ENCODE measurements around the gene FAM180B.

DNA sequence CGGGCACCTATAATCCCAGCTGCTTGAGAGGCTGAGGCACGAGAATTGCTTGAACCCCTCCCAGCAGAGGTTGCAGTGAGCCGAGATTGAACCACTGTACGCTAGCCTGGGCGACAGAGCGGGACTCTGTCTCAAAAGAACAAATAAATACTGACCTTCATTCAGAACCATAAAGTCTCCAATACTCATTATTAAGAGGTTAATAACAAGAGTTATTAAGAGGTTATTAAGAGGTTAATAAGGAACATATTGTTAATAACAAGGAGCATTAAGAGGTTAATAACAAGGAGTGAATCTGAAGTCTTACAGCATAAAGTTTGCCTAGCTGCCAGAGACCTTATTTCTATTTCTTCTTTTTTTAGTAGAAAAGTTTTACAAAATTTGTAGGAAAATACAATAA lies 41.2 kb upstream of the FAM180B start:
- TF ChIP-seq CTCF (IDR thresholded peaks at IDR 0.05) (no peak), EP300 (IDR thresholded peaks at IDR 0.05) (no peak), POLR2AphosphoS5 (IDR thresholded peaks at IDR 0.05) (no peak), POLR2A (IDR thresholded peaks at IDR 0.05) (no peak)
